NCI-H748 treated with DMSO at 0.1 percent for 48 hours (cell line): ENCODE data around the gene RAB34.

Experiments used
- DNase-seq: peaks from one replicate; lab custom pipeline; 2025; lab: John Stamatoyannopoulos, UW

RAB34 gene

GRCh38 chr17:28684963-28685362 lies 32.7 kb downstream of the RAB34 start:
- no peak for DNase-seq

DNA sequence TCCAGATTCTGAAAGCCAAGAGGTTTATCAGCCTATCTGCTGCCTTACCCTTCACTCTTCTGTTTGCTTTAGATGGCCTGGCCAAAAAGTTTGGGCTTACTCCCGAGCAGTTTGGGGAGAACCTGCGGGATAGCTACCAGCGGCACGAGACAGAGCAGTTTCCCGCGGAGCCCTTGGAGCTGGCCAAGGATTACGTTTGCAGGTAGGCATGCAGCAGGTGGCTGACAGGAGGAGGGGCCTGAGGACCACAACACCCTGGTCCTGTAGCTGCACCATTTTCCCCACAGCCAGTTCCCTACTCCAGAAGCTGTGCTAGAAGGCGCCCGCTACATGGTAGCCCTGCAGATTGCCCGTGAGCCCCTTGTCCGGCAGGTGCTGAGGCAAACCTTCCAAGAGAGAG lies 35.0 kb downstream of the RAB34 start:
- DNase-seq: no peak

- no peak for DNase-seq
These were observed 41.7 kb downstream of the RAB34 start for GRCh38 chr17:28675980-28676379.

DNA sequence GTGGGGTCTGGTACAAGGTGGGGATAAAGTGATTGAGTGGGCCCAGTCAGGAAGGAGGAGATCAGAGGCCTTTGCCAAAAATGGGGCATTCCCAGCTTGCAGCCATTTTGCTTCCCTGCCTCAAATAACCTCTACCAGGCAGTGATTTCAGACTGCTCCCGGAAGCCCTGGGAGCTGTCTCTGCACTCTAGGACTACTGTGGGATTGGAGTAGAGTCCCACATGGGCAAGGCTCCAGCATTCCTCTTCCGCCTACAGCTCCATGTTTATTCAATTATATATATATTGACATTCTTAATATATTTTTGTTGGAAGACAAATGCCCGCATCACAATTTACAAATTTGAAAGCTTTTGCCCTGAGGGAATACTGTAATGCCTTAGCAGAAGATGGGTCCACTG lies 42.2 kb downstream of the RAB34 start:
- DNase-seq: no peak

DNA sequence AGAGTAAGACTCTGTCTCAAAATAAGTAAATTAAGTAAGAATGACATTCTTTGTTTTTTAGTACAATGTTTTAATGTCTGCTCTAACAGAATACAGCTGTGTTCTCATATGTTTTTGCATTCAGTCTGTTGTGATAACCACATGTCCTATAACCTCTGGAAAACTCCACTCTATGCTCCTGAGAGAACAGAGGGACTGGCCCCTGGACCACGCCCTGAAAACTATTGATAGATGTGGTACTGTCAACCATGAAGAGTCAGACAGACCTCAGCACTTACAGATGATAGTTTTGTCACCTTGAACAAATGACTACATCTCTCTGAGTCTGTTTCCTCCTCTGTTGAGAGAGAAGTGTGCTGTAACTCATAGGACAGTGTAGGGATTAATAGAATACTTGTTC lies 47.8 kb downstream of the RAB34 start:
- no peak for DNase-seq

- no peak for DNase-seq
These were observed 49.8 kb downstream of the RAB34 start for GRCh38 chr17:28667870-28668269.

DNA sequence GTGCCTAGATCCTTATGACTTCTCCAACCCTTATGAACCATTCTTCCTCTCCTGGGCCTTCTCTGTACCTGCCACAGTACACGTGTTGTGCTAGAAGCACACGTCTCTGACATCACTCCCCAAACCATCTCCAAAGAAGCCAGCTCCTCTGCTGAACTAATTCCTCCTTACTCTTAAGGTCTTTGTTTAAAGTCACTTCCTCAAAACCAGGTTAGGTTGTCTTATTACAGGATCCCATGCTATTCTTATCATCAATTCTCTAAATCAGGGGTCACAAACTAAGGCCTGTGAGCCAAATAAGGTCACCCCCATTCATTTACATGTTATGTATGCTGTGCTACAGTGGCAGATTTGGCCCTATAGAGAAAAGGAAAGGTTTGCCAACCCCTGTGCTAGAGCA lies 51.7 kb downstream of the RAB34 start:
- DNase-seq: no peak
